Ramos (cell line): ENCODE data around the gene KCNF1.

Experiments used
- in situ Hi-C: fragments of 300-500 bp; cut with MboI; formaldehyde crosslinking; loops from one replicate; pipeline ENCODE4 v1.14.3; 2022; ENCODE audit warnings: low sequenced_read_pairs; ENCODE audit not compliant: unreplicated experiment

Gene KCNF1, protein sequence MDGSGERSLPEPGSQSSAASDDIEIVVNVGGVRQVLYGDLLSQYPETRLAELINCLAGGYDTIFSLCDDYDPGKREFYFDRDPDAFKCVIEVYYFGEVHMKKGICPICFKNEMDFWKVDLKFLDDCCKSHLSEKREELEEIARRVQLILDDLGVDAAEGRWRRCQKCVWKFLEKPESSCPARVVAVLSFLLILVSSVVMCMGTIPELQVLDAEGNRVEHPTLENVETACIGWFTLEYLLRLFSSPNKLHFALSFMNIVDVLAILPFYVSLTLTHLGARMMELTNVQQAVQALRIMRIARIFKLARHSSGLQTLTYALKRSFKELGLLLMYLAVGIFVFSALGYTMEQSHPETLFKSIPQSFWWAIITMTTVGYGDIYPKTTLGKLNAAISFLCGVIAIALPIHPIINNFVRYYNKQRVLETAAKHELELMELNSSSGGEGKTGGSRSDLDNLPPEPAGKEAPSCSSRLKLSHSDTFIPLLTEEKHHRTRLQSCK

GRCh38 chr2:10911291-10912075 is at the start of gene KCNF1:
Gene KCNF1, plus strand, starts transcription at chr2:10911934. Its CDS starts 493 bp downstream, at chr2:10912427.
- in situ Hi-C loops, result no loop called here

DNA sequence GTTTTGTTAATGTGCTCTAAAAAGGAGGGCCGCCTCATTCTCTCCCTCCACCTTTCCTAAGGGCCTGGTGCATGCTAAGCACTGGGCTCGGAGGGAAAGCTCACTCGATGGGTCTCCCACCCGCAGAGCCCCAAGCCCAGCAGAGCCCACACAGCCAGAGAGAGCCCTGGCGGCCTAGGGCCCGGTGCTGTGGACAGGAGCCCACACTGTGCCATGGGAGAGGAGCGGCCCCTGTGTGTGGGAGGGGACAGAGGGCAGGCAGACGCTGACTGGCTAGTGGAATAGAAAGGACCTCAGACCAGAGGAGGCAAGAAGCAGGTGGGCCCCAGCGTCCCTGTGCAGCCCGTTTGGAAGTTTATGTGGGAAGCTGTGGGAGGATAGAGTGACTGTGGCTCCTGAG is 49.4 kb upstream of the KCNF1 start:
- in situ Hi-C loops, result no loop called here

DNA sequence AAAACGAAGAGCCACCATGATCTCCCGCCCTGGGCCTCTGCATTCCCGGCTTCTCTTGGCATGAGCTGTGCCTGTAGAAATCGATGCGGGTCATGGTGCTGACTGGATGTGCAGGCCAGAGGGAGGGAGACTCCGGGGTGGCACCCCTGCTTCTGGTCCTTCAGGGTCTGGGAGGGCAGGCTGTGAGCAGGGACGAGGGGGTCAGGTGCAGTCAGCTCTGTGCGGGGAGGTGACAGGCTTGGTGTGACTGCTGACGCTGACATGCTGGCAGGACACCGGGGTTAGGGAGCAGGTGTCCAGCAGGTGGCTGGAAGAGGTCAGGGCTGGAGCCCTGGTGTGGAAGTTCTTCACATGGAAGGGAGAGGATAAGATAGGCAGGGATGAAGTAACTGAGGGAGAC is 48.7 kb upstream of the KCNF1 start:
- in situ Hi-C loops, result no loop called here

DNA sequence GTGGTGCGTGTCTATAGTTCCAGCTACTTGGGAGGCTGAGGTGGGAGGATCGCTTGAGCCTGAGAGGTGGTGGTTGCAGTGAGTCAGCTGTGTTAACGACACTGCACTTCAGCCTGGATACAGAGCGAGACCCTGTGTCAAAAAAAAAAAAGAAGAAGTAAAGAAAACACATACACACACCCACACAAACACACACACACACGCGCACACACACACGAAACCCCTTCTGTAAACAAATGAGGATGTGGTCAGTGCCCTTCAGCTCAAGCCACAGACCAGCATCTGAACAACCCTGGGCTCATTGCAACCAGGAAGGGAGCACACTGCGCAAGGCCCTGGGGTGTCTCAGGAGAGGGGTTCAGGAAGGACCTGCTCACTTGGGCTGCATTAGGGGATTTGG is 47.9 kb upstream of the KCNF1 start:
- in situ Hi-C loops, result no loop called here

DNA sequence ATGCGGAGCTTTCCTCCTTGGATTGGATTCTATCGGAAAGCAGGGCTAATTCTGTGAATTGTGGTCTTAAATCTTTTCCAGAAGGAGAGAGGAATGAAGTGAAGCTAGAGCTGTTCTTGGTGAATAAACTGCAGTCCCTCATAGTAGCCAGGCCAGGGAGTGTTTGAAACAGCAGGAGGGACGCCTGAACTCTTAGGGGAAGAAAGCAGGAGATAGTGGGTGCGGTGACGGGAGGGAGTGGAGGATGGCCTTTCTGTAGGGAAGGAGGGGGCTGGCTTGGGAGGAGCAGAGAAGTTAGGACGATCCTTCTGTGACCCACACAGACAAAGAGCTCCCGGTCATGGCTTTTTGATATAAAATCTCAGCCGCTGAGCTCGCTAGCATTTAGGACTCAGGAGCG is 47.5 kb upstream of the KCNF1 start:
- in situ Hi-C loops, result no loop called here

DNA sequence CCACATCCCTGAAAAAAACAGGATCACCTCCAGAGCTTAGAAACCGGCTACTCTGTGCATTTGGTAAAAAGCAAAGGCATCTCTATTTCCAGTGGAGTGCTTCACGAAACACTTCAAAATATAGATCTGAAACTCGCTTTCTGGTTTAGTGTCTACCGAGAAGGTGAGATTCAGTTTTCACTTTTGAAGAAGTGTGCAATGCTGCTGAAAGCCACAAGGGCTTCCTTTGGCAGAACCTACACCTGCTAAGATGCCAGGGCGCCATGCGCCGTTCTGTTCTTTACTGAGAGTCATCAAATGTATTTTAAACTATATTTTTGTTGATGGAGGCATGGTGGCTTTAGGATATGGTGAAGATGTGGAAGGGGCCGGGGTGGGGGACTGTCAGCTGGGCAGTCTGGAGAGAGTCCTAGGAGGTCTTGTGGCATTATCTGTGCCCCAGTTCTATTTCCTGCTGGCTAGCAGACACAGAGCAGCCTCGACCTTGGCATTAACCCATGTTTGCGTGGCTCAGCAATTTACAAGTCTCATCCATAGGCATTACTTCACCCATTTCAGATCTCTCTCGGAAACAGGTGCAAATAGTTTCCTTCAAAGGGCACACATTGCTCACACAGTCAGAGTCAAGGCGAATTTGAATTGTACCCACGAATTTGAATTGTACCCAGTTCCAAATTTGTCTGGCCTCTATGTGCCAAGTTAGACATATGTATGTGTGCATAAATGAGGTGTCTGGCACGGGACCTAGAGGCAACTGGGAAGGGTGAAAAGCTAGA is 46.7 kb upstream of the KCNF1 start:
- in situ Hi-C loops, result no loop called here

DNA sequence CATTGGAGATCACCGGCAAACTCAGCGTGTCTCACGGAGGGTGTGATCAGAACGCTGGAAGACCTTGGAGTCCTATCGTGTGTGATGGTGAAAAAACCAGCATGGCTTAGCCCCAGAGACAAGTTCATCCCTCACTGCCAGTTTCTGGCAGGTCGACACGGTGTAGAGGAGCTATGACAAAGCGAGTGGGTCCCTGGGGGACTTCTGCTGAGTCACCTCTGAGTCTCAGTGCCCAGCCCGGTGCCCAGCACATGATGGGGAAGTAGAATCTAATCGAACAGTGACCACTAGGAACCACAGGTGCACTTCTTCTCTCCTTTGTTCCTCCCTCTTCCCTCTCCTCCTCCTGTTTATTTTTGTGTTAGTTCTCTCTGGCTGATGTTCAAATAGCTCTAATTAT is 45.9 kb upstream of the KCNF1 start:
- in situ Hi-C loops, result no loop called here

DNA sequence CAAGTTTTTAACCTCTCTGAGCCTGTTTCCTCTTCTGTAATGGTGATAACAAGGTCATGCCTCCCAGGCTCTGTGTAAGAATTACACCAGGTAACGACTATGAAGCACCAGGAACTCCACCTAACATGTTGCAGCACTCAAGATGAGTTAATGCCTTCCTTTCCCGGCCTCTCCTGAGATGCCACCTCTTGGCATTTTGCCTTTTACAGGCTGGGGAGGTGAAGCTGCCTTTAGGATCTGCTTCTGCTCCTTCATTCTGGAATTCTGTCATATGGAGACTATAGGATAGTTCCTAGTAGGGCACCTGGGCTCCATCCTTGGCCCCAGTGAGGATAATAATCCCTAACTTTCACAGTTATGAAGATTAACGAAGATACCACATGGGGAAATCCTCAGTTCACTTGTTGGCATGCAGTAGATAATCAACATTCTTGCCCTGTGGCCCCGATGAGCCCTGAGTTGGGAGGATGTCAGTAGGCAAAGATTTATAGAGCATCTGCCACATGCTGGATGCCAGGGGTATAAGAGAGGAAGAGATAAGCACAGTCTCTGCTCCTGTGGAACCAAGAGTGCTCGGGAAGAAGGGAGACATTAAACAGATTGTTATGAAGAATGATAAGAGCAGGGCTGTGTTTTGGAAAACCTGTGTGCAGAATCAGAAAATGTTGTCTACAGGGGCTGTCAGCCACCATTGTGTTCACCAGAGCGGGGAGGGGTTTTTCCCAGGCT is 43.9 kb upstream of the KCNF1 start:
- in situ Hi-C loops, result no loop called here

- in situ Hi-C loops, result no loop called here
These were observed 43.0 kb upstream of the KCNF1 start for GRCh38 chr2:10868465-10869314.

GRCh38 chr2:10871978-10872377 is 39.8 kb upstream of the KCNF1 start:
- in situ Hi-C loops, result no loop called here

- in situ Hi-C loops, result no loop called here
These were observed 38.6 kb upstream of the KCNF1 start for GRCh38 chr2:10873171-10873570.

- in situ Hi-C loops, result no loop called here
These were observed 37.8 kb upstream of the KCNF1 start for GRCh38 chr2:10873790-10874437.

- in situ Hi-C loops, result no loop called here
These were observed 36.6 kb upstream of the KCNF1 start for GRCh38 chr2:10875126-10875525.

GRCh38 chr2:10876394-10876793 is 35.3 kb upstream of the KCNF1 start:
- in situ Hi-C loops, result no loop called here

- in situ Hi-C loops, result no loop called here
These were observed 34.8 kb upstream of the KCNF1 start for GRCh38 chr2:10876963-10877362.

- in situ Hi-C loops, result no loop called here
These were observed 34.1 kb upstream of the KCNF1 start for GRCh38 chr2:10877651-10878111.

DNA sequence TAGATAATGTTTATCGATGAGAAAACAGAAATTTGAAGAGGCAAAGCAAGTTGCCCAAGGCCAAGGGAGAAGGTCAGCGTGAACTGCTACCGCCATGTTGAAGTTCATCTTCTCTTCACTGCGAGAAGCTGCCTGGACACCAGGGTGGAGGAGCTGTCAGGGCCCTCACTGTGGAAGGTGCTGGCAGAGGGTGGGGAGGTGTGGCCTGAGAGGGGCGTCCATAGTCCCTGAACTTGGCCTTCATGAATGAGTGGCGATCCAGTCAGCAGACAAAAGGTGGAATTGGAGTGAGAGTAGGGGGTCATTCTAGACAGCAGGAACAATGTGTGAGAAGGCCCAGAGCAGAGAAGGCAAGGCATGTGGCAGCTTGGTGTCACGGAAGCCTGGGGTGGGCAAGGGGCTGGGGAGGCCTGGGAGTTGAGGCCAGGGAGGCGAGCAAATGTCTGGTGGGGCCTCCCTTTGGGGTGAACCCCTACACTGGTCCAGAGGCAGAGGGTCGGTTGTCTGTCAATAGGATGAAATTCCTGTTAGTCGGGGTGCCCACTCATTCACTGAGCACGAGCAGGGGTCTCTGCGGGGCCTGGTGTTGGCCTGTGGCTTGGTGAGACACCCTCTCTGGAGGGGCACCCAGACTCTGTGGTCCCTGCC is 33.3 kb upstream of the KCNF1 start:
- in situ Hi-C loops, result no loop called here

DNA sequence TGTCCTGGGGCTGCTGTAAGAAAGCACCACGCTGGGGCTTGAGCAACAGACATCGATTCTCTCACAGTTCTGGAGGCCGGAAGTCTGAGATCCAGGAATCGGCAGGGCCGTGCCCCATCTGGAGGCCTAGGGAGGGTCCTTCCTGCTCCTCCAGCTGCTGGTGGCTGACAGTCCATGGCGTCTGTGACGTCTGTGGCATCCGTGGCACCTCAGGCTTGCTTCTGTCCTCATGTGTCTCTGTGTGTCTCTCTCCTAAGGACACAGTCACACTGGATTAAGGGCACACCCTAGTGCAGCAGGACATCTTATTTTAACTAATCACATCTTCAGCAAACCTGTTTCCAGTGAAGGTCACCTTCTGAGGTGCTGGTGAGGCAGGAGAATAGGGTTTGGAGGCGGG is 32.6 kb upstream of the KCNF1 start:
- in situ Hi-C loops, result no loop called here
